ENCODE results near the gene KXD1. TPM values are rescaled to one million over a fixed set of nuclear protein-coding genes. Genes with fewer than 3 reads are reported as not detected.

Gene KXD1
- total RNA-seq, 1 experiment from 2014 or later, result 138 TPM

DNA sequence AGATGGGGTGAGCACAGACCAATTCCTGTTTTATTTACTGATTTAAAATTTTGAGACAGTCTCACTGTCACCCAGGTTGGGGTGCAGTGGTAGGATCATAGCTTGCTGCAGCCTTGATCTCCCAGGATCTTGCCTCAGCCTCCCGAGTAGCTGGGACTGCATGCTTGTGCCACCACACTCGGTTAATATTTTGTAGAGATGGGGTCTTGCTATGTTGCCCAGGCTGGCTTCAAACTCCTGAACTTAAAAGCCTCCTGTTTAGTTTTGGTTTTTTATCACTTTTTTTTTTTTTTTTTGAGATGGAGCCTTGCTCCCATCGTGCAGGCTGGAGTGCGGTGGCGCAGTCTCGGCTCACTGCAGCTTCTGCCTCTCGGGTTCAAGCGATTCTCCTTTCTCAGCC is 18.7 kb downstream of the KXD1 start:
- Histone ChIP-seq H2BK5ac (ENCODE audit: insufficient read length, low read length) (no peak overlapping the region), H2BK120ac (ENCODE audit: low read depth, low read length, poor library complexity, severe bottlenecking) (no peak overlapping the region), H3K27ac (ENCODE audit: insufficient read length, low read depth, low read length) (no peak overlapping the region), H3K23me2 (ENCODE audit: insufficient read length, low read depth, low read length, poor library complexity, severe bottlenecking) (peaks cover 8% of the 10 kb centered on the region), H4K8ac (replicated peaks; ENCODE audit: insufficient read length, low read depth, low read length) (no peak overlapping the region), H3T11ph (ENCODE audit: low read length) (no peak overlapping the region), H3K23ac (ENCODE audit: insufficient read length, low read depth, low read length) (no peak overlapping the region), H3K4me2 (ENCODE audit: insufficient read depth, insufficient read length, low read length) (no peak overlapping the region), H3K79me2 (ENCODE audit: insufficient read depth, low read length) (peaks cover 14% of the 10 kb centered on the region), H3K4ac (ENCODE audit: low read depth, low read length) (no peak overlapping the region), H4K20me1 (ENCODE audit: control insufficient read depth, insufficient read depth, insufficient read length) (peaks cover 2% of the 10 kb centered on the region), H2BK12ac (ENCODE audit: insufficient read length, low read depth, low read length) (no peak overlapping the region), H3K27me3 (ENCODE audit: insufficient read depth, low read length) (no peaks in the 10 kb centered on the region), H2BK20ac (ENCODE audit: low read depth, low read length, poor library complexity, severe bottlenecking) (no peak overlapping the region), H3K4me1 (ENCODE audit: insufficient read depth, low read length) (peaks cover 8% of the 10 kb centered on the region; the same call in 1 of the 2 replicates), H3K18ac (ENCODE audit: insufficient read length, low read depth, low read length) (no peak overlapping the region), H3K9me3 (ENCODE audit: control insufficient read depth, low read depth, low read length) (no peaks in the 10 kb centered on the region), H3K79me1 (ENCODE audit: insufficient read depth, low read depth, low read length, poor library complexity, severe bottlenecking) (peaks cover 7% of the 10 kb centered on the region), H2AK5ac (ENCODE audit: insufficient read length, low read length) (no peak overlapping the region), H2BK15ac (ENCODE audit: low read depth, low read length) (no peak overlapping the region), H4K5ac (ENCODE audit: insufficient read length, low read depth, low read length) (no peak overlapping the region), H4K91ac (ENCODE audit: insufficient read length, low read depth, low read length) (no peak overlapping the region), H3K9ac (ENCODE audit: extremely low read depth, insufficient read length, low read length) (no peak overlapping the region), H2AFZ (ENCODE audit: low read length) (no peak overlapping the region), H3K56ac (ENCODE audit: insufficient read length, low read depth, low read length) (no peak overlapping the region), H3K14ac (ENCODE audit: insufficient read depth, low read length) (no peak overlapping the region)
- Mint-ChIP-seq H3K4me3 (no peak overlapping the region), H3K9me3 (no peaks in the 10 kb centered on the region), H3K27me3 (ENCODE audit: low read depth) (peaks cover 2% of the 10 kb centered on the region), H3K4me1 (peaks cover 9 to 13% of the 10 kb centered on the region in 2 experiments), H3K36me3 (ENCODE audit: insufficient read depth in 1 of 3, low read depth in 3 of 3) (peaks cover 32 to 64% (median 40%) of the 10 kb centered on the region in 3 experiments), H3K27ac (peak overlapping the region in 1 of 3 experiments; percentile 18; a peak in 1 of 7 replicates)
- TF ChIP-seq, protein P1, sequence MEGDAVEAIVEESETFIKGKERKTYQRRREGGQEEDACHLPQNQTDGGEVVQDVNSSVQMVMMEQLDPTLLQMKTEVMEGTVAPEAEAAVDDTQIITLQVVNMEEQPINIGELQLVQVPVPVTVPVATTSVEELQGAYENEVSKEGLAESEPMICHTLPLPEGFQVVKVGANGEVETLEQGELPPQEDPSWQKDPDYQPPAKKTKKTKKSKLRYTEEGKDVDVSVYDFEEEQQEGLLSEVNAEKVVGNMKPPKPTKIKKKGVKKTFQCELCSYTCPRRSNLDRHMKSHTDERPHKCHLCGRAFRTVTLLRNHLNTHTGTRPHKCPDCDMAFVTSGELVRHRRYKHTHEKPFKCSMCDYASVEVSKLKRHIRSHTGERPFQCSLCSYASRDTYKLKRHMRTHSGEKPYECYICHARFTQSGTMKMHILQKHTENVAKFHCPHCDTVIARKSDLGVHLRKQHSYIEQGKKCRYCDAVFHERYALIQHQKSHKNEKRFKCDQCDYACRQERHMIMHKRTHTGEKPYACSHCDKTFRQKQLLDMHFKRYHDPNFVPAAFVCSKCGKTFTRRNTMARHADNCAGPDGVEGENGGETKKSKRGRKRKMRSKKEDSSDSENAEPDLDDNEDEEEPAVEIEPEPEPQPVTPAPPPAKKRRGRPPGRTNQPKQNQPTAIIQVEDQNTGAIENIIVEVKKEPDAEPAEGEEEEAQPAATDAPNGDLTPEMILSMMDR (conservative IDR thresholded peaks at IDR 0.05), result no peak
- no peak for DNase-seq
- WGBS (ENCODE audit: extremely low coverage, insufficient read length, low lambda C conversion rate), result no CpG with 5 or more reads among the region's 8 CpGs
